Right cardiac atrium (tissue), 5 donors: ENCODE results near the gene EHD2. TPM values are rescaled to one million over a fixed set of nuclear protein-coding genes. Genes with fewer than 3 reads are reported as not detected.
"Not testable (repeated sequence)": the region's sequence is repeated elsewhere in the genome, so short reads cannot be mapped to it uniquely, and the experiment has no call there.

Source experiments
- ATAC-seq, 2 donors: fragments of 200-7000 bp; cut with Tn5 transposase; one replicate each; pipeline versions ENCODE4 v1.8.0 to v1.9.1; 2020; ENCODE audit warnings: moderate library complexity in 2 of 2, mild to moderate bottlenecking in 1 of 2
- DNase-seq, 3 donors: peaks; one replicate each; pipeline ENCODE4 v3.0.0-alpha.2; 2020
- H3K27ac ChIP-seq: one replicate; pipeline ENCODE4 v1.5.1; 2013; ENCODE audit warnings: mild to moderate bottlenecking, low read length, control low read depth, moderate library complexity
- H3K27me3 ChIP-seq: one replicate; pipeline ENCODE4 v1.6.1; 2013; ENCODE audit not compliant: control insufficient read depth, insufficient read depth
- H3K4me1 ChIP-seq: one replicate; pipeline ENCODE4 v1.6.1; 2013; ENCODE audit warnings: low read length; ENCODE audit not compliant: control insufficient read depth, insufficient read depth
- H3K4me3 ChIP-seq: one replicate; pipeline ENCODE4 v1.5.1; 2013; ENCODE audit warnings: low read length, control low read depth
- H3K9me3 ChIP-seq: one replicate; pipeline ENCODE4 v1.6.1; 2013; ENCODE audit warnings: low read length; ENCODE audit not compliant: control insufficient read depth
- WGBS: extraction: QIAGEN DNeasy Blood & Tissue Kit; methylation state at CpG from one replicate; pipeline ENCODE4 v1.1.7; 2013; 5-methylcytosine and 5-hydroxymethylcytosine counted together
- intact Hi-C, 4 donors: fragments of 100-400 bp; cut with DNase I; formaldehyde crosslinking; loops; one replicate each; pipeline versions ENCODE4 v1.11.0 to v1.14.0; 2022 to 2023
- polyA plus RNA-seq: library from polyadenylated mRNA; stranded (reverse); fragments of 200-250 nt; gene quantifications from one replicate; pipeline ENCODE4 v1.2.3, GENCODE V29; 2013
- total RNA-seq, 4 donors: library from RNA; stranded (reverse); fragmentation: NEBNext Ultra II Directional; extraction: Animal tissue kit (Norgen Biotek cat#: 25700); gene quantifications; one replicate each; pipeline ENCODE4 v1.2.1, GENCODE V29; 2021
- donor health status: healthy with polysubstance abuse.
- donor health status: DM: no; HTN: yes; CAD: no.
- donor health status: DM: no; HTN: no; CAD: no.
- donor health status: DM: no; HTN: yes; CAD: no; lungs with severe emphysema.
- donor health status: DM: yes; HTN: yes; CAD: no.

Gene EHD2
- total and polyA plus RNA-seq, 5 donors: 32.8 to 61.9 (median 38.7) TPM

DNA sequence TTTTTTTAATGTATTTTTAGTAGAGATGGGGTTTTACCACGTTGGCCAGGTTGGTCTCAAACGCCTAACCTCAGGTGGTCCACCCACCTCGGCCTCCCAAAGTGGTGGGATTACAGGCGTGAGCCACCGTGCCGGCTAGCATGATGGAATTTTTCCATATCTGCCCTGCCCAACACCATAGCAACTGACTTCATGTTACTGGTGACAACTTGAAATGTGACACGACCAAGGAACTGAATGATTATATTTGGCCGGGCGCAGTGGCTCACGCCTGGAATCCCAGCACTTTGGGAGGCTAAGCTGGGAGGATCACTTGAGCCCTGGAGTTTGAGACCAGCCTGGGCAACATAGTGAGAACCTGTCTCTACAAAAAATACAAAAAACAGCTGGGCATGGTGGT, 74.1 kb downstream of the EHD2 start:
- intact Hi-C loops: loop anchor here in 1 of 4 donors (5.0 kb wide), 1 partner anchor 75 kb away; the partner anchor contains the start of gene EHD2
- H3K27me3 ChIP-seq, ATAC-seq, H3K4me1 ChIP-seq, H3K9me3 ChIP-seq, H3K4me3 ChIP-seq, DNase-seq, H3K27ac ChIP-seq: not testable (repeated sequence)
- WGBS: 74% methylated on average over 10 of the region's 10 CpGs

DNA sequence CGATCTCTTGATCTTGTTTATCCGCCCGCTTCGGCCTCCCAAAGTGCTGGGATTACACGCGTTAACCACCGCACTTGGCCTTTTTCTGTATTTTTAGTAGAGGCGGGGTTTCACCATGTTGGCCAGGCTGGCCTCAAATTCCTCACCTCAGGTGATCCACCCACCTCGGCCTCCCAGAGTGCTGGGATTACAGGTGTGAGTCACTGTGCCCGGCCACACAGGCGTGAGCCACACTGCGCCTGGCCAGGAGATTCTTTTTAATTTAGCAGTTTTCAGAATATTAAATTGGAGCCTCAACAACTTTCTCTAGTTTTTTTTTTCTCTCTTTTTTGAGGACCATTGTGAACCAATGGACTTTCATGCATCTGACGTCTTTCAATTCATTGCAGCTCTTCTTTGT, 76.6 kb downstream of the EHD2 start:
- H3K4me1 ChIP-seq, ATAC-seq, H3K27ac ChIP-seq, H3K4me3 ChIP-seq, DNase-seq, H3K9me3 ChIP-seq, H3K27me3 ChIP-seq: not testable (repeated sequence)
- intact Hi-C loops: loop anchor here in 2 of 4 donors (2.0 to 10.0 kb wide), 3 partner anchors 23 to 78 kb away; partner anchors contain the start of gene EHD2 (in 1 of the 2)
- WGBS: 92% methylated on average over 13 of the region's 13 CpGs

DNA sequence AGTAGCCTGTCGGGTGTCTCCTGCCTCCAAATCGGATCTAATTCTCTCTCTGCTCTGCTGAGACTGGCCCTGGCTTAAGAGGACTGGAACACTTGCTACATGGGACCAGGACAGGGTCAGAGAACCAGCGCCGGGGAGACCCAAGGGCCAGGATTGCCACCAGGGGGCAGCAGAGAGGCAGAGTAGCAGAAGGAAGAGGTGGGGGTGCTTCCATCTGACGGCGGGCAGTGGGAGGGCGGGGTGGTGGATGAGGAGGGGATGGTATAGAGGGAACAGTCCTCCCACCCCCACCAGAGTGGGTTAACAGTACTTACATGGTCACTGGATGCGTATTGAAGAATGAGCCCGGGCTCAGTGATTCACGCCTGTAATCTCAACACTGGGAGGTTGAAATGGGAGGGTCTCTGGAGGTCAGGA, 77.2 kb downstream of the EHD2 start:
- 12% methylated on average over 10 of the region's 10 CpGs for WGBS
- Histone ChIP-seq H3K4me3 (no peak overlapping the region), H3K27ac (no peak overlapping the region), H3K9me3 (no peaks in the 10 kb centered on the region), H3K27me3 (no peaks in the 10 kb centered on the region), H3K4me1 (no peaks in the 10 kb centered on the region)
- ATAC-seq: peak; percentile 76 to 77
- DNase-seq: peak; percentile 88 to 95 (median 93)
- intact Hi-C loops: loop anchor here in 1 of 4 donors (10.0 kb wide), 1 partner anchor 74 kb away; no protein-coding TSS in a partner anchor

DNA sequence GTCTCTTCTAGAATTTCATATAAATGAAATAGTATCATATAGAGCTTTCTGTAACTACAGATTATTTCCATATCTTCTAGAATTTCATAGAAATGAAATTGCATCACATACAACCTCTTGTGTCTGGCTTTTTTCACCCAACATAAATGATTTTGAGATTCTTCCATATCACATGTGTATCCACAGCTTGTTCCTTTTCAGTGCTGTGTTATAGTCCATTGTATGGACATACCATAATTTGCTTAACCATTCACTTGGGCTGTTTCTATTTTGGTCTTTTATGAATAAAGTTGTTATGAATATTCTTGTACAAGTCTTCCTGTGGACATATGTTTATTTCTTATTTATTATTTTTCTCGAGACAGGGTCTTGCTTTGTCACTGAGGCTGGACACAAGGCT, 79.4 kb downstream of the EHD2 start:
- 93% methylated on average over 1 of the region's 1 CpG for WGBS
- ATAC-seq: no peak
- intact Hi-C loops: loop anchor here in 1 of 4 donors (10.0 kb wide), 1 partner anchor 72 kb away; no protein-coding TSS in a partner anchor
- Histone ChIP-seq H3K4me3 (no peak overlapping the region), H3K9me3 (no peaks in the 10 kb centered on the region), H3K27ac (no peak overlapping the region), H3K4me1 (no peaks in the 10 kb centered on the region), H3K27me3 (no peaks in the 10 kb centered on the region)
- no peak for DNase-seq

Other genes with a start within 250 kb of the EHD2 start
- under 1 TPM in 2 of 4 donors, not detected in 2; 0.09 to 0.26 TPM for gene SLC8A2, start 241.5 kb upstream of the EHD2 start, total RNA-seq
- 0.36 TPM for gene SLC8A2, start 241.5 kb upstream of the EHD2 start, polyA plus RNA-seq
- 1 to 10 TPM; 6.4 to 9.4 (median 7.8) TPM for gene KPTN, start 229.2 kb upstream of the EHD2 start, total RNA-seq
- 9.9 TPM for gene KPTN, start 229.2 kb upstream of the EHD2 start, polyA plus RNA-seq
- 100 to 1,000 TPM in 3 of 4 donors, 10 to 100 TPM in 1; 91.7 to 111 (median 105) TPM for gene NAPA, start 198.4 kb upstream of the EHD2 start, total RNA-seq
- 102 TPM for gene NAPA, start 198.4 kb upstream of the EHD2 start, polyA plus RNA-seq
- under 1 TPM in 1 of 4 donors, not detected in 3; 0.23 TPM for gene ZNF541, start 140.3 kb upstream of the EHD2 start, total RNA-seq
- 0.20 TPM for gene ZNF541, start 140.3 kb upstream of the EHD2 start, polyA plus RNA-seq
- gene BICRA, start 104.3 kb upstream of the EHD2 start, total RNA-seq: 10 to 100 TPM in 2 of 4 donors, 1 to 10 TPM in 2; 9.7 to 13.6 (median 11.0) TPM
- 9.2 TPM for gene BICRA, start 104.3 kb upstream of the EHD2 start, polyA plus RNA-seq
- 100 to 1,000 TPM; 191 to 248 (median 237) TPM for gene NOP53, start 32.1 kb downstream of the EHD2 start, total RNA-seq
- 322 TPM for gene NOP53, start 32.1 kb downstream of the EHD2 start, polyA plus RNA-seq
- gene SELENOW, start 65.3 kb downstream of the EHD2 start, total RNA-seq: 1,000 to 10,000 TPM in 2 of 4 donors, 100 to 1,000 TPM in 2; 857 to 1,126 (median 1,037) TPM
- 1,795 TPM for gene SELENOW, start 65.3 kb downstream of the EHD2 start, polyA plus RNA-seq
- not detected for gene TPRX1, start 91.1 kb downstream of the EHD2 start, total RNA-seq
- gene TPRX1, start 91.1 kb downstream of the EHD2 start, polyA plus RNA-seq: not detected
- not detected for gene CRX, start 108.5 kb downstream of the EHD2 start, total RNA-seq
- gene CRX, start 108.5 kb downstream of the EHD2 start, polyA plus RNA-seq: not detected
- gene TPRX2, start 145.8 kb downstream of the EHD2 start, total RNA-seq: not detected
- not detected for gene TPRX2, start 145.8 kb downstream of the EHD2 start, polyA plus RNA-seq
- not detected for gene SULT2A1, start 172.9 kb downstream of the EHD2 start, total RNA-seq
- gene SULT2A1, start 172.9 kb downstream of the EHD2 start, polyA plus RNA-seq: not detected